ENCODE data around the gene PNMA3.
A peak's percentile ranks its signal among the peaks of the same experiment; 100 is the strongest.
"Not testable (repeated sequence)": the region's sequence is repeated elsewhere in the genome, so short reads cannot be mapped to it uniquely, and the experiment has no call there.

The PNMA3 gene

DNA sequence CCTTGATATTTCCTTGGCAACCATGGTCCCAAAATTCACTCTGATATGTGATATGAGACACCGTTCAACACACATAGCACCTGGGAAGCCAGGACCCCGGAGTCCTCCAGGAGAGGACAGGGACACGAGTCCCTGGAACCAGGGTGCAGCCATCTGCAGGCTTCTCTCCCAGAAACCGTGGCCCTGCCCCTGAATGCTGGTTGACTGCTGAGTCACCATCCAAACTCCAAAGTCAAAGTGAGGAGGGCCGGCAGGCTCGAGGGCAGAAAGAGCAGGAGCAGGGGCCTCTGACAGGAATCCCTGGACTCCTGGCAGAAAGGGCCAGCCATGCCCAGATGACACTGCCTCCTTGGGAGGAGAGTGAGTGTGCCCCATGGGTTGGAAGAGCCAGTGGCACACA, 9.1 kb downstream of the PNMA3 start:
- TF ChIP-seq POLR2AphosphoS5 (IDR thresholded peaks at IDR 0.05; ENCODE audit: borderline replicate concordance, low read depth, low read length) (no peak), EZH2 (IDR thresholded peaks at IDR 0.05) (no peak), FOXP2 (optimal IDR thresholded peaks at IDR 0.05; ENCODE audit: control extremely low read depth, extremely low read length, insufficient read depth) (no peak)
- no peak for DNase-seq (ENCODE audit: low read depth, low spot score)
- Histone ChIP-seq H3K4me3 (no peak overlapping the region), H3K27ac (no peak overlapping the region), H3K36me3 (ENCODE audit: insufficient read depth, low read length) (no peaks in the 10 kb centered on the region), H3K9me3 (ENCODE audit: low read depth, low read length) (no peaks in the 10 kb centered on the region), H3K9ac (ENCODE audit: insufficient read length) (no peak overlapping the region)

DNA sequence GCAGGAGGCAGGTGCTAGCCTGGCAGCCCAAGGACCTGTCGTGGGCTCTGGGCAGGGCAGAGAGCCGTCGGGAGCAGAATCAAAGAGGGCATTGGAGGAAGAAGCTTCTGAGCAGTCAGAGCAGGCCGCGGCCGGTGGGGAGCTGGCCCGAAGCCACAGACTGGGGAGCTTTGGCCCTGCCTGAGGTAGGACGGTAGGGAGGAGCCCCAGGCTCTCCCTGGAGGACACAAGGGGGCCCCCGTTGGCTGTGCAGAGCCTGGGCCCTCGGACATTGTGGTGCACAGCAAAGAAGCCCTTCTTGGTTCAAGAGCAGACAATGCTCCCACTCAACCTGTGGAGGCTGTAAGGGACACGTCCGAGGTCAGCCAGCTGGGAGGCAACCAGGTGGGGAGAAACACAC, 10.1 kb downstream of the PNMA3 start:
- not testable (repeated sequence) for H3K27ac ChIP-seq; H3K9me3 ChIP-seq (ENCODE audit: low read depth, low read length); H3K4me3 ChIP-seq; DNase-seq (ENCODE audit: low read depth, low spot score); H3K9ac ChIP-seq (ENCODE audit: insufficient read length); H3K36me3 ChIP-seq (ENCODE audit: insufficient read depth, low read length)

DNA sequence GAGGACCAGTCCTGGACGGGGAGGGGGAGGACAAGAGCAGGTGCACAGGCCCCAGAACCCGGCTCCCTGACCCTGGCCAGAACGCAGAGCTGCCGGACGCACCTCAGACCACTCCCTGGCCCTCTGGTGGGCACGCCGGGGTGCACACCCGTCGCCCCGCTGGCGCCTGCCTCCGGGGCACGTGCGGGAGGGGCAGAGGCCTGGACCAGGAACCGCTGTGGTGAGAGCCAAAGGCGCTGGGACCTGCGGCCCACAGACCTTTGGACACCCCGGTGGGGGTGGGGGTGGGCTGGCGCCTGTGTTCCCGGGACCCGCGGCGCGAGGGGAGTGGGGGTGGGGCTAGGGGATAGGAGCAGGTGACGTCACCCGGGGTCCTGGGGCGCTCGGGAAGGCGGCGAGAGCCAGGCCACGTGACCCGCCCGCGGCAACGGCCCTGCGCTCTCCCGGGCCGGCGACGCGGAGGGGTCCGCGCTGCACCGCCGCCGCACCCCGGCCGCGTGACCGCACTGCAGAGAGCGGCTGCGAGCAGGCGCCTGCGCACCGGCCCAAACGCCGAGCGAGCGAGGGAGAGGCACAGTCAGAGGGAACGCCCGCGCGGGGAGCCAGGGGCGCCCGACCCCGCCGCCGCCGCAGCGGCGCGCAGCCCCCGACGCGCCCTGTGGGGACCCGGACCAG, 15.8 kb downstream of the PNMA3 start, which contains the start of gene PNMA6A:
TSS of gene PNMA6A (plus strand) at position 546 of the 675 bp plus-strand sequence. CDS start 609 bp downstream, outside the sequence.
- not testable (repeated sequence) for H3K9me3 ChIP-seq (ENCODE audit: low read depth, low read length); DNase-seq (ENCODE audit: low read depth, low spot score); H3K27ac ChIP-seq; H3K4me3 ChIP-seq; H3K36me3 ChIP-seq (ENCODE audit: insufficient read depth, low read length); H3K9ac ChIP-seq (ENCODE audit: insufficient read length)

DNA sequence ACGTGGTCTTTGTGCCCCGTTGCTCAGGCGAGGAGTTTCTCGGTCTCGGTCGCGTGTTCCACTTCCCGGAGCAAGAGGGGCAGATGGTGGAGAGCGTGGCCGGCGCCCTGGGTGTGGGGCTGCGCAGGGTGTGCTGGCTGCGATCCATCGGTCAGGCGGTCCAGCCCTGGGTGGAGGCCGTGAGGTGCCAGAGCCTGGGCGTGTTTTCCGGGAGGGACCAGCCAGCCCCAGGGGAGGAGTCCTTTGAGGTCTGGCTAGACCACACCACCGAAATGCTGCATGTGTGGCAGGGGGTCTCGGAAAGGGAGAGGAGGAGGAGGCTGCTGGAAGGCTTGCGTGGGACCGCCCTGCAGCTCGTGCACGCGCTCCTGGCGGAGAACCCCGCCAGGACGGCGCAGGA, 17.1 kb downstream of the PNMA3 start:
- H3K4me3 ChIP-seq; H3K27ac ChIP-seq; H3K36me3 ChIP-seq (ENCODE audit: insufficient read depth, low read length); DNase-seq (ENCODE audit: low read depth, low spot score); H3K9ac ChIP-seq (ENCODE audit: insufficient read length); H3K9me3 ChIP-seq (ENCODE audit: low read depth, low read length): not testable (repeated sequence)

DNA sequence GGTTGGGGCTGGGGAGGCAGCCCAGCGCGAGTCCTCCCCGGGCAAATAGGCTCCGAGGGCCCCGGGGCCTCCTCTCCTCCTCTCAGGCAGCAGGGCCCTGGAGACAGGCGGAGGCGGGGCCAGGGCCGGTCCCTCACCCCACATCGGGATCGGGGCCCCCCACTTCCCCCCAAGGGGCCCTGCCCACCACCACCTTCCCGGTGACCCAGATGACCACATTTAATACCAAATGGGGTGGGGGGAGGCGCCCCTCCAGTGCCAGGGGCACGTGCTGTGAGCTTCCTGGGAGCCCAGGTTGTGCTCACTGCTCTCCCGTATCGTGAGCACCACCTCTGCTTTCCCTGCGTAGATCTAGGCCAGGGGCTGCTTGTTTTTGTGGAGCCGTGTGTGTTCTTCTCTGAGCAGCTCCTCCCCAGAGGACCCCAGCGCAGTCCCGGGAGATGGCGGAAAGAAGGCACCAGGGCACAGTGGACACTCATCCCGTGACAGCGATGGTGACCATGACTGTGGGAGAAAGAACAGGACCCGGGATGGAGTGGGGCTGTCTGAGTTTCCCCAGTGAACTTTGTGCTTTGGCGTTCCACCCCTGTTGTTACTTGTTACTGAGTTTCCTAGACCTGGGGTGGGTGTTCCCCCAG, 18.1 kb downstream of the PNMA3 start:
- H3K4me3 ChIP-seq: no peak overlapping the region
- TF ChIP-seq POLR2AphosphoS5 (IDR thresholded peaks at IDR 0.05; ENCODE audit: borderline replicate concordance, low read depth, low read length) (no peak), FOXP2 (optimal IDR thresholded peaks at IDR 0.05; ENCODE audit: control extremely low read depth, extremely low read length, insufficient read depth) (no peak), EZH2 (IDR thresholded peaks at IDR 0.05) (no peak)
- H3K9ac ChIP-seq (ENCODE audit: insufficient read length): no peak overlapping the region
- no peak for DNase-seq (ENCODE audit: low read depth, low spot score)
- peak overlapping the region; percentile 42; the same call in 1 of the 2 replicates for H3K27ac ChIP-seq
- H3K9me3 ChIP-seq (ENCODE audit: low read depth, low read length): no peaks in the 10 kb centered on the region
- H3K36me3 ChIP-seq (ENCODE audit: insufficient read depth, low read length): no peaks in the 10 kb centered on the region

DNA sequence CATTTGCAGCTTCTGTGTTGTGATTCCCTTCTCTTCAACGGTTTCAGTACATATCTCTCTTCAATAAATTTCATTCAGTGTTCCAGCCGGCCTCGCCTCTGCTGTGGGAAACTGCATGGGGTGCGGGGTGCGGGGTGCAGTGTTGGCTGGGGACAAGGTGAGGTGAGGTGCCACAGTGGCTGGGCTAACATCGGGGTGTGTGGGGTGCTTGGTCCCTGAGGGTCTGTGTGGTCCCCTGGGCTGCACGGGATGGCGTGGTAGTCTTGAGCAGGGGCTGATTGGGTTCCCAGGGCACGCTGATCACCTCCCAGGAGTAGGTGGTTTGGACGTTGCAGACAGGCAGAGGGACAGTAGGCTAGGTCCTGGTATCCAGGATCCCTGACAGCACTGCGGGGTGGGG, 18.7 kb downstream of the PNMA3 start:
- Histone ChIP-seq H3K36me3 (ENCODE audit: insufficient read depth, low read length) (no peaks in the 10 kb centered on the region), H3K9me3 (ENCODE audit: low read depth, low read length) (no peaks in the 10 kb centered on the region), H3K27ac (no peak overlapping the region), H3K4me3 (no peak overlapping the region), H3K9ac (ENCODE audit: insufficient read length) (no peak overlapping the region)
- TF ChIP-seq FOXP2 (optimal IDR thresholded peaks at IDR 0.05; ENCODE audit: control extremely low read depth, extremely low read length, insufficient read depth): no peak
- DNase-seq (ENCODE audit: low read depth, low spot score): no peak

DNA sequence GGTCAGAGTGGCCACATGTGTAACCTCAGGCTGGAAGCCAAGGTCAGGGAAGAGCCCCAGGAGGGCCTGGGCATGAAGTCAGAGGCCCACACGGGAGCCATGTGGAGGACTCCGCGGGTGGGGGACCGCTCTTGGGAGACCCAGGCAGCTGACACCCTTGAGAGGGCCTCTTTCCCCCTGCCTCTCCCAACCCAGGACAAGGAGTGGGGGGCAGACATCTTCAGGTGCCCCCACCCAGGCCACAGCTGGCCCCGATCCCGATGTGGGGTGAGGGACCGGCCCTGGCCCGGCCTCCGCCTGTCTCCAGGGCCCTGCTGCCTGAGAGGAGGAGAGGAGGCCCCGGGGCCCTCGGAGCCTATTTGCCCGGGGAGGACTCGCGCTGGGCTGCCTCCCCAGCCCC, 19.1 kb downstream of the PNMA3 start:
- no peak for TF ChIP-seq POLR2AphosphoS5 (IDR thresholded peaks at IDR 0.05; ENCODE audit: borderline replicate concordance, low read depth, low read length)
- no peak for TF ChIP-seq EZH2 (IDR thresholded peaks at IDR 0.05)
- no peak for TF ChIP-seq FOXP2 (optimal IDR thresholded peaks at IDR 0.05; ENCODE audit: control extremely low read depth, extremely low read length, insufficient read depth)
- DNase-seq (ENCODE audit: low read depth, low spot score): no peak
- H3K9me3 ChIP-seq (ENCODE audit: low read depth, low read length): no peaks in the 10 kb centered on the region
- no peaks in the 10 kb centered on the region for H3K36me3 ChIP-seq (ENCODE audit: insufficient read depth, low read length)
- no peak overlapping the region for H3K4me3 ChIP-seq
- no peak overlapping the region for H3K27ac ChIP-seq
- H3K9ac ChIP-seq (ENCODE audit: insufficient read length): no peak overlapping the region

DNA sequence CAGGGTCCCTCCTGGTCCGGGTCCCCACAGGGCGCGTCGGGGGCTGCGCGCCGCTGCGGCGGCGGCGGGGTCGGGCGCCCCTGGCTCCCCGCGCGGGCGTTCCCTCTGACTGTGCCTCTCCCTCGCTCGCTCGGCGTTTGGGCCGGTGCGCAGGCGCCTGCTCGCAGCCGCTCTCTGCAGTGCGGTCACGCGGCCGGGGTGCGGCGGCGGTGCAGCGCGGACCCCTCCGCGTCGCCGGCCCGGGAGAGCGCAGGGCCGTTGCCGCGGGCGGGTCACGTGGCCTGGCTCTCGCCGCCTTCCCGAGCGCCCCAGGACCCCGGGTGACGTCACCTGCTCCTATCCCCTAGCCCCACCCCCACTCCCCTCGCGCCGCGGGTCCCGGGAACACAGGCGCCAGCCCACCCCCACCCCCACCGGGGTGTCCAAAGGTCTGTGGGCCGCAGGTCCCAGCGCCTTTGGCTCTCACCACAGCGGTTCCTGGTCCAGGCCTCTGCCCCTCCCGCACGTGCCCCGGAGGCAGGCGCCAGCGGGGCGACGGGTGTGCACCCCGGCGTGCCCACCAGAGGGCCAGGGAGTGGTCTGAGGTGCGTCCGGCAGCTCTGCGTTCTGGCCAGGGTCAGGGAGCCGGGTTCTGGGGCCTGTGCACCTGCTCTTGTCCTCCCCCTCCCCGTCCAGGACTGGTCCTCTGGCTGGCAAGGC, 21.3 kb downstream of the PNMA3 start:
- DNase-seq (ENCODE audit: low read depth, low spot score); H3K9ac ChIP-seq (ENCODE audit: insufficient read length); H3K4me3 ChIP-seq; H3K36me3 ChIP-seq (ENCODE audit: insufficient read depth, low read length); H3K9me3 ChIP-seq (ENCODE audit: low read depth, low read length); H3K27ac ChIP-seq: not testable (repeated sequence)

DNA sequence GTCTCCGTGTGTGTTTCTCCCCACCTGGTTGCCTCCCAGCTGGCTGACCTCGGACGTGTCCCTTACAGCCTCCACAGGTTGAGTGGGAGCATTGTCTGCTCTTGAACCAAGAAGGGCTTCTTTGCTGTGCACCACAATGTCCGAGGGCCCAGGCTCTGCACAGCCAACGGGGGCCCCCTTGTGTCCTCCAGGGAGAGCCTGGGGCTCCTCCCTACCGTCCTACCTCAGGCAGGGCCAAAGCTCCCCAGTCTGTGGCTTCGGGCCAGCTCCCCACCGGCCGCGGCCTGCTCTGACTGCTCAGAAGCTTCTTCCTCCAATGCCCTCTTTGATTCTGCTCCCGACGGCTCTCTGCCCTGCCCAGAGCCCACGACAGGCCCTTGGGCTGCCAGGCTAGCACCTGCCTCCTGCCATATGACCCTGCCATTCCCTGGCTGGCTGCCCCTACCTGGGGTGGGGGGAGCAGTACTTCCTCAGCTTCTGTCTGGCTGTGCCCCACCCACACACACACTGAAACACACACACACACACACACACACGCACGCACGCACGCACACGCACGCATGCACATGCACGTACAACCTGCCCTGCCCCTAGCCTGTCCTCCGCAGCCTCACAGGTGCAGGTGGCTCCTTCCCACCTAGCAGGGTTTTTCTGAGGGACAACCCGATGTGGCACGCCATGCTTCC, 27.1 kb downstream of the PNMA3 start:
- not testable (repeated sequence) for DNase-seq (ENCODE audit: low read depth, low spot score); H3K36me3 ChIP-seq (ENCODE audit: insufficient read depth, low read length); H3K4me3 ChIP-seq; H3K27ac ChIP-seq; H3K9me3 ChIP-seq (ENCODE audit: low read depth, low read length); H3K9ac ChIP-seq (ENCODE audit: insufficient read length)

Data from SK-N-MC (cell line).